ENCODE results near the gene IGFBPL1. TPM values are rescaled to one million over a fixed set of nuclear protein-coding genes. Genes with fewer than 3 reads are reported as not detected.
A peak's percentile ranks its signal among the peaks of the same experiment; 100 is the strongest.

The IGFBPL1 gene
- total and polyA plus RNA-seq, 8 donors: 0.23 to 4.8 (median 1.7) TPM; not detected in 3

- intact Hi-C loops (cut with DNase I; ENCODE audit: low total_unique reads): no loop called here
- DNase-seq: peak; percentile 47 to 63
- TF ChIP-seq POLR2A (IDR thresholded peaks at IDR 0.05) (no peak), POLR2AphosphoS5 (IDR thresholded peaks at IDR 0.05) (no peak), EP300 (IDR thresholded peaks at IDR 0.05) (no peak), CTCF (IDR thresholded peaks at IDR 0.05) (no peak)
- no peak overlapping the region for H3K4me3 ChIP-seq
- no peak overlapping the region for H3K27ac ChIP-seq
- H3K36me3 ChIP-seq: no peaks in the 10 kb centered on the region
- 24 to 53% (median 28%) methylated on average over 7 of the region's 7 CpGs for WGBS, 5 donors
- no peaks in the 10 kb centered on the region for H3K27me3 ChIP-seq
- H3K9me3 ChIP-seq: no peaks in the 10 kb centered on the region
- H3K4me1 ChIP-seq: peaks cover 0 to 10% (median 5%) of the 10 kb centered on the region in 4 donors
Measured at GRCh38 chr9:38443181-38443580, 18.9 kb upstream of the IGFBPL1 start.

GRCh38 chr9:38442473-38443096, 18.3 kb upstream of the IGFBPL1 start:
- Histone ChIP-seq H3K36me3 (no peaks in the 10 kb centered on the region), H3K27ac (no peak overlapping the region), H3K9me3 (no peaks in the 10 kb centered on the region), H3K4me3 (no peak overlapping the region), H3K4me1 (peaks cover 0 to 14% (median 6%) of the 10 kb centered on the region in 4 donors), H3K27me3 (no peaks in the 10 kb centered on the region)
- 62 to 74% (median 67%) methylated on average over 8 of the region's 8 CpGs for WGBS, 5 donors
- TF ChIP-seq EP300 (IDR thresholded peaks at IDR 0.05) (no peak), POLR2AphosphoS5 (IDR thresholded peaks at IDR 0.05) (no peak), POLR2A (IDR thresholded peaks at IDR 0.05) (no peak), CTCF (IDR thresholded peaks at IDR 0.05) (no peak)
- no peak for DNase-seq
- intact Hi-C loops (cut with DNase I; ENCODE audit: low total_unique reads): no loop called here

GRCh38 chr9:38441347-38442085, 17.3 kb upstream of the IGFBPL1 start:
- TF ChIP-seq POLR2A (IDR thresholded peaks at IDR 0.05) (no peak), CTCF (IDR thresholded peaks at IDR 0.05) (no peak)
- Histone ChIP-seq H3K9me3 (no peaks in the 10 kb centered on the region), H3K36me3 (no peaks in the 10 kb centered on the region), H3K27ac (no peak overlapping the region), H3K27me3 (no peaks in the 10 kb centered on the region), H3K4me3 (no peak overlapping the region), H3K4me1 (peaks cover 5 to 18% (median 15%) of the 10 kb centered on the region in 4 donors)
- intact Hi-C loops (cut with DNase I; ENCODE audit: low total_unique reads): no loop called here
- no peak for DNase-seq
- 81 to 84% (median 82%) methylated on average over 8 of the region's 8 CpGs for WGBS, 5 donors

GRCh38 chr9:38440516-38440915, 16.3 kb upstream of the IGFBPL1 start:
- H3K27ac ChIP-seq: no peak overlapping the region

More at GRCh38 chr9:38440516-38440915, 16.3 kb upstream of the IGFBPL1 start:
- Histone ChIP-seq H3K4me1 (peaks cover 5 to 21% (median 15%) of the 10 kb centered on the region in 4 donors), H3K27me3 (no peaks in the 10 kb centered on the region), H3K4me3 (no peak overlapping the region), H3K36me3 (no peaks in the 10 kb centered on the region), H3K9me3 (no peaks in the 10 kb centered on the region)
- TF ChIP-seq CTCF (IDR thresholded peaks at IDR 0.05): no peak
- intact Hi-C loops (cut with DNase I; ENCODE audit: low total_unique reads): no loop called here
- 73 to 91% (median 85%) methylated on average over 3 of the region's 3 CpGs for WGBS, 5 donors
- DNase-seq: no peak

Measured in stomach (tissue), 9 donors.